ENCODE measurements around the gene TMEM163. TPM values are rescaled to one million over a fixed set of nuclear protein-coding genes. Genes with fewer than 3 reads are reported as not detected.

The TMEM163 gene
- total RNA-seq, 1 experiment from 2014 or later = 0.12 TPM

- TF ChIP-seq RAD21 (IDR thresholded peaks at IDR 0.05; ENCODE audit: low read depth) (no peak), TCF7L2 (IDR thresholded peaks at IDR 0.05; ENCODE audit: borderline replicate concordance, extremely low read depth, insufficient read depth, insufficient read length) (no peak), YY1 (IDR thresholded peaks at IDR 0.05; ENCODE audit: extremely low read depth, insufficient replicate concordance, low read depth, low read length) (no peak), CBX3 (IDR thresholded peaks at IDR 0.05; ENCODE audit: low read depth) (no peak), ZNF274 (IDR thresholded peaks at IDR 0.05; ENCODE audit: low read depth, low read length) (no peak)
Observed at GRCh38 chr2:134573085-134573370, 145.8 kb downstream of the TMEM163 start (continued).

DNA sequence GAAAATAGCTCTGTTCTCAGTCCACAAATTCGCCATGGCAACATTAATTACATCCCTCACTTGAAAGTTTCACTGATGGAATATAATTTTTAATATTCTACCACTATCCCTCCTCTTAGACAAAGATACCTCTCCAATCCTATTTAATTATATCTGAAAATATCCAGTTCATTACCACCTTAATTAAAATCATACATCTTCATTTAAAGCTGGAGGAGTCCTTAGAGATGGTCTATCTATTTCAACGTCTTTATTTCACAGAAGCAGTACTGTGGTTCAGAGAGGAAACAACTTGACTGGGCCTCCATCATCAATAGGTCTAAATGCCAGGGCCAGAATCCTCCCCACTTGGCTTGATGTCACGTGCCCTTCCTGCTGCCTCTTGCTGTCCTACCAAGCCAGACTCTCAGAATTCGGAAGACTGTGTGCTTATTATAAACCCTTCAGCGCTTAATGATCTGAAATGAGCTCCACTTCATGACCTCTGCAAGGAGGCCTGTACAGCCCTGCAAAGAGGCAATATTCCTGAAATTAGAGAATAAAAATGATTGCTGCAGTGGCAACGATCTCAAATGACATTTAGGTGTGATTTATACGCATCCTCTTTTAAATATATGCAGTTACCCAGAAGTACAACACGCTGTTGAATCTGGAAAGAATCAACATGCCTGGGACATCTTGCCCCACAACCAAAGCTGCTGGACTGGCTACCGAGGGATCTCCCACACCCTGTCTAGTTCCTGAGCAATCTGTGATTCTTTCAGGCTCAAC is 146.3 kb downstream of the TMEM163 start:
- no peak overlapping the region for H3K4me3 ChIP-seq (replicated peaks in 1 of 2; ENCODE audit: low read depth in 1 of 2, low read length in 2 of 2)
- no peak overlapping the region for H3K9ac ChIP-seq (ENCODE audit: low read length)
- POLR2A ChIA-PET = no interaction called here
- no TSS peak for BruUV-seq (replicated peaks)
- CTCF ChIA-PET = no interaction called here
- DNase-seq (ENCODE audit: low read depth, low spot score) = no peak
- H4K20me1 ChIP-seq (ENCODE audit: insufficient read depth) = no peaks in the 10 kb centered on the region
- H2AFZ ChIP-seq (ENCODE audit: low read depth, low read length, poor library complexity, severe bottlenecking) = no peak overlapping the region
- RAD21 ChIA-PET (ENCODE audit: low non-redundant PET in 1 of 2, low total read pairs in 2 of 2, uncharacterized antibody in 2 of 2, unreplicated experiment in 2 of 2) = no interaction called here
- H3K9me2 ChIP-seq (ENCODE audit: insufficient read depth) = no peaks in the 10 kb centered on the region
- peaks cover 14% of the 10 kb centered on the region; the same call in 1 of the 2 replicates for H3K27me3 ChIP-seq (ENCODE audit: insufficient read depth, low read length)
- TF ChIP-seq JUND (IDR thresholded peaks at IDR 0.05) = no peak
- no peaks in the 10 kb centered on the region for H3K9me3 ChIP-seq (ENCODE audit: control insufficient read depth in 1 of 2, insufficient read depth in 1 of 2, low read depth in 1 of 2, low read length in 2 of 2)
- no peak overlapping the region for H3K27ac ChIP-seq (ENCODE audit: low read depth, low read length)
- H3K36me3 ChIP-seq (ENCODE audit: control insufficient read depth in 1 of 2, insufficient read depth in 2 of 2, low read length in 2 of 2) = no peaks in the 10 kb centered on the region
- no peaks in the 10 kb centered on the region for H3K79me2 ChIP-seq (ENCODE audit: insufficient read depth, low read length)
- intact Hi-C loops (cut with micrococcal nuclease) = no loop called here
- no peak for ATAC-seq
- H3K4me1 ChIP-seq (ENCODE audit: control insufficient read depth in 1 of 2, insufficient read depth in 2 of 2, low read length in 2 of 2) = no peaks in the 10 kb centered on the region
- no peak overlapping the region for H3K4me2 ChIP-seq (ENCODE audit: low read length)

DNA sequence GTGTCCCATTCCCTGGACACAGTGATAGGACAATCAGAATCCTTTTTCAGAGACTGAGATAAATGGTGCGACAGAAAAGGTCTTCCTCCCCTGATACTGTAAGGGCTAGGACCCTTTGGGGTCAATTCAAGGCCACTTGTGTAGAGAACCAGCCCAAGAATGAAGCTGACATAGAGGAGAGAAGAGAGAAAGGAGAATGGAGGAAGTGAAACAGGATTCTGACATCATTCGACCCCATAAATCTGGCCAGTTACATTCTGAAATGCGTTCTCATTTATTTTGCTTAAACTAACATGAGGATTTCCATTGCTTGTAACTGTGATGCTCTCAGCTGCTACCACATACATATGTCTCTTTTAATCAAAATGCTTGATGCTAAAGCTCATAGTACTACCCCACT is 148.1 kb downstream of the TMEM163 start:
- no peak for DNase-seq (ENCODE audit: low read depth, low spot score)
- H3K9ac ChIP-seq (ENCODE audit: low read length) = no peak overlapping the region
- POLR2A ChIA-PET = no interaction called here
- RAD21 ChIA-PET (ENCODE audit: low non-redundant PET in 1 of 2, low total read pairs in 2 of 2, uncharacterized antibody in 2 of 2, unreplicated experiment in 2 of 2) = no interaction called here
- no peak overlapping the region for H3K27ac ChIP-seq (ENCODE audit: low read depth, low read length)
- H3K9me2 ChIP-seq (ENCODE audit: insufficient read depth) = no peaks in the 10 kb centered on the region
- no peaks in the 10 kb centered on the region for H4K20me1 ChIP-seq (ENCODE audit: insufficient read depth)
- no peaks in the 10 kb centered on the region for H3K4me1 ChIP-seq (ENCODE audit: control insufficient read depth in 1 of 2, insufficient read depth in 2 of 2, low read length in 2 of 2)
- no peaks in the 10 kb centered on the region for H3K36me3 ChIP-seq (ENCODE audit: control insufficient read depth in 1 of 2, insufficient read depth in 2 of 2, low read length in 2 of 2)
- no peak for ATAC-seq
- H3K4me3 ChIP-seq (replicated peaks in 1 of 2; ENCODE audit: low read depth in 1 of 2, low read length in 2 of 2) = no peak overlapping the region
- no peaks in the 10 kb centered on the region for H3K9me3 ChIP-seq (ENCODE audit: control insufficient read depth in 1 of 2, insufficient read depth in 1 of 2, low read depth in 1 of 2, low read length in 2 of 2)
- no peak overlapping the region for H3K4me2 ChIP-seq (ENCODE audit: low read length)
- no peaks in the 10 kb centered on the region for H3K79me2 ChIP-seq (ENCODE audit: insufficient read depth, low read length)
- CTCF ChIA-PET = no interaction called here
- peaks cover 18% of the 10 kb centered on the region; the same call in 1 of the 2 replicates for H3K27me3 ChIP-seq (ENCODE audit: insufficient read depth, low read length)
- no peak for TF ChIP-seq ZFX (IDR thresholded peaks at IDR 0.05)
- no peak for TF ChIP-seq SRF (IDR thresholded peaks at IDR 0.05; ENCODE audit: low read depth)
- no peak for TF ChIP-seq SP1 (IDR thresholded peaks at IDR 0.05; ENCODE audit: low read depth)
- no peak for TF ChIP-seq MAX (IDR thresholded peaks at IDR 0.05)
- TF ChIP-seq, protein P1, sequence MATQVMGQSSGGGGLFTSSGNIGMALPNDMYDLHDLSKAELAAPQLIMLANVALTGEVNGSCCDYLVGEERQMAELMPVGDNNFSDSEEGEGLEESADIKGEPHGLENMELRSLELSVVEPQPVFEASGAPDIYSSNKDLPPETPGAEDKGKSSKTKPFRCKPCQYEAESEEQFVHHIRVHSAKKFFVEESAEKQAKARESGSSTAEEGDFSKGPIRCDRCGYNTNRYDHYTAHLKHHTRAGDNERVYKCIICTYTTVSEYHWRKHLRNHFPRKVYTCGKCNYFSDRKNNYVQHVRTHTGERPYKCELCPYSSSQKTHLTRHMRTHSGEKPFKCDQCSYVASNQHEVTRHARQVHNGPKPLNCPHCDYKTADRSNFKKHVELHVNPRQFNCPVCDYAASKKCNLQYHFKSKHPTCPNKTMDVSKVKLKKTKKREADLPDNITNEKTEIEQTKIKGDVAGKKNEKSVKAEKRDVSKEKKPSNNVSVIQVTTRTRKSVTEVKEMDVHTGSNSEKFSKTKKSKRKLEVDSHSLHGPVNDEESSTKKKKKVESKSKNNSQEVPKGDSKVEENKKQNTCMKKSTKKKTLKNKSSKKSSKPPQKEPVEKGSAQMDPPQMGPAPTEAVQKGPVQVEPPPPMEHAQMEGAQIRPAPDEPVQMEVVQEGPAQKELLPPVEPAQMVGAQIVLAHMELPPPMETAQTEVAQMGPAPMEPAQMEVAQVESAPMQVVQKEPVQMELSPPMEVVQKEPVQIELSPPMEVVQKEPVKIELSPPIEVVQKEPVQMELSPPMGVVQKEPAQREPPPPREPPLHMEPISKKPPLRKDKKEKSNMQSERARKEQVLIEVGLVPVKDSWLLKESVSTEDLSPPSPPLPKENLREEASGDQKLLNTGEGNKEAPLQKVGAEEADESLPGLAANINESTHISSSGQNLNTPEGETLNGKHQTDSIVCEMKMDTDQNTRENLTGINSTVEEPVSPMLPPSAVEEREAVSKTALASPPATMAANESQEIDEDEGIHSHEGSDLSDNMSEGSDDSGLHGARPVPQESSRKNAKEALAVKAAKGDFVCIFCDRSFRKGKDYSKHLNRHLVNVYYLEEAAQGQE (IDR thresholded peaks at IDR 0.05; ENCODE audit: low read depth) = no peak
- no peak for TF ChIP-seq ZBTB33 (IDR thresholded peaks at IDR 0.05; ENCODE audit: extremely low read depth, insufficient replicate concordance, low read length)
- TF ChIP-seq, protein P2, sequence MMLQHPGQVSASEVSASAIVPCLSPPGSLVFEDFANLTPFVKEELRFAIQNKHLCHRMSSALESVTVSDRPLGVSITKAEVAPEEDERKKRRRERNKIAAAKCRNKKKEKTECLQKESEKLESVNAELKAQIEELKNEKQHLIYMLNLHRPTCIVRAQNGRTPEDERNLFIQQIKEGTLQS (IDR thresholded peaks at IDR 0.05) = no peak
- no peak overlapping the region for H2AFZ ChIP-seq (ENCODE audit: low read depth, low read length, poor library complexity, severe bottlenecking)
- intact Hi-C loops (cut with micrococcal nuclease) = no loop called here
- no TSS peak for BruUV-seq (replicated peaks)

Data from HCT116 (cell line).